T-cell (primary cell): ENCODE measurements around the gene OSBPL10. TPM values are rescaled to one million over a fixed set of nuclear protein-coding genes. Genes with fewer than 3 reads are reported as not detected.

Experiments
- ATAC-seq, 4 experiments: fragments of 200-7000 bp in 3 of 4; fragments of 150-1000 bp in 1 of 4; cut with Tn5 transposase; replicated peaks in 1 of 4; 1 replicate in 3 of 4; 2 replicates in 1 of 4; pipeline ENCODE4 v1.10.0; 2021; ENCODE audit warnings: moderate library complexity in 3 of 4, mild to moderate bottlenecking in 2 of 4, moderate number of reproducible peaks in 1 of 4
- CTCF ChIA-PET, 2 donors: fragments of 300-600 bp; sonication (Branson Sonifier 250); formaldehyde crosslinking; loops; one replicate each; lab custom pipeline; 2022; ENCODE audit warnings: antibody characterized with exemption in 2 of 2; lab: Charles Lee
- POLR2A ChIA-PET, 2 donors: fragments of 300-600 bp; sonication (Branson Sonifier 250); formaldehyde crosslinking; loops; one replicate each; lab custom pipeline; 2022; ENCODE audit warnings: antibody characterized with exemption in 2 of 2; lab: Charles Lee
- DNase-seq, 35 experiments: peaks; one replicate each; pipeline versions ENCODE4 v3.0.0 to v3.0.0-alpha.2; 2013 to 2023
- H3K27ac ChIP-seq: one replicate; pipeline ENCODE4 v1.5.1; 2013; ENCODE audit warnings: low read length
- H3K27me3 ChIP-seq, 2 experiments: replicated peaks in 1 of 2; 1 replicate in 1 of 2; 2 replicates in 1 of 2; pipeline versions ENCODE4 v1.6.1 to v1.7.0; 2013; ENCODE audit warnings: low read length in 1 of 2, mixed read lengths in 1 of 2; ENCODE audit not compliant: control insufficient read depth in 2 of 2, insufficient read depth in 2 of 2; ENCODE audit errors: extremely low read depth in 1 of 2
- H3K36me3 ChIP-seq, 2 donors: 1 replicate in 1 of 2; 2 replicates in 1 of 2; pipeline versions ENCODE4 v1.6.1 to v1.7.0; 2013; ENCODE audit warnings: low read length in 1 of 2; ENCODE audit not compliant: control insufficient read depth in 2 of 2, insufficient read depth in 1 of 2; ENCODE audit errors: extremely low read depth in 1 of 2
- H3K4me1 ChIP-seq, 2 experiments: 1 replicate in 1 of 2; 2 replicates in 1 of 2; pipeline versions ENCODE4 v1.6.1 to v1.7.0; 2013; ENCODE audit warnings: low read length in 2 of 2, mixed read lengths in 1 of 2; ENCODE audit not compliant: insufficient read depth in 2 of 2, control insufficient read depth in 1 of 2; ENCODE audit errors: extremely low read depth in 1 of 2
- H3K4me3 ChIP-seq, 2 donors: 1 replicate in 1 of 2; 2 replicates in 1 of 2; pipeline versions ENCODE4 v1.5.1 to v1.7.0; 2013; ENCODE audit warnings: mild to moderate bottlenecking in 2 of 2, low read length in 1 of 2, moderate library complexity in 1 of 2; ENCODE audit not compliant: control insufficient read depth in 1 of 2; ENCODE audit errors: extremely low read depth in 1 of 2
- H3K9me3 ChIP-seq: 2 replicates; pipeline ENCODE4 v1.7.0; 2013
- H3K27ac Mint-ChIP-seq, 2 donors: one replicate each; pipeline ENCODE4 v1.8.0; 2020 to 2021; ENCODE audit warnings: mild to moderate bottlenecking in 2 of 2, mixed read lengths in 2 of 2
- H3K27me3 Mint-ChIP-seq, 2 donors: one replicate each; pipeline ENCODE4 v1.8.0; 2021 to 2022; ENCODE audit warnings: mixed read lengths in 2 of 2
- H3K36me3 Mint-ChIP-seq: one replicate; pipeline ENCODE4 v1.8.0; 2021; ENCODE audit warnings: mixed read lengths
- H3K4me1 Mint-ChIP-seq, 3 donors: one replicate each; pipeline ENCODE4 v1.8.0; 2020 to 2022; ENCODE audit warnings: mixed read lengths in 3 of 3, mild to moderate bottlenecking in 1 of 3
- H3K4me3 Mint-ChIP-seq, 3 donors: one replicate each; pipeline ENCODE4 v1.8.0; 2020 to 2022; ENCODE audit warnings: mild to moderate bottlenecking in 3 of 3, mixed read lengths in 3 of 3, moderate library complexity in 3 of 3
- H3K9me3 Mint-ChIP-seq, 3 donors: one replicate each; pipeline ENCODE4 v1.8.0; 2020 to 2022; ENCODE audit warnings: mixed read lengths in 3 of 3
- WGBS: methylation state at CpG from one replicate; pipeline ENCODE4 v1.1.5; 2013; ENCODE audit warnings: missing lambda C conversion rate; ENCODE audit not compliant: insufficient coverage; 5-methylcytosine and 5-hydroxymethylcytosine counted together
- total RNA-seq, 35 experiments: library from RNA in 6 of 35; stranded (reverse) in 6 of 35; fragments of 120-200 nt in 1 of 35; gene quantifications; one replicate each; pipeline versions ENCODE4 v1.2.1 to v1.2.4 and lab custom pipeline; 2013 to 2026

The OSBPL10 gene
- total RNA-seq, 5 donors from 2014 or later (not counting 1 experiment from before 2014, with no cell fraction given): 0.77 to 10.4 (median 2.1) TPM

DNA sequence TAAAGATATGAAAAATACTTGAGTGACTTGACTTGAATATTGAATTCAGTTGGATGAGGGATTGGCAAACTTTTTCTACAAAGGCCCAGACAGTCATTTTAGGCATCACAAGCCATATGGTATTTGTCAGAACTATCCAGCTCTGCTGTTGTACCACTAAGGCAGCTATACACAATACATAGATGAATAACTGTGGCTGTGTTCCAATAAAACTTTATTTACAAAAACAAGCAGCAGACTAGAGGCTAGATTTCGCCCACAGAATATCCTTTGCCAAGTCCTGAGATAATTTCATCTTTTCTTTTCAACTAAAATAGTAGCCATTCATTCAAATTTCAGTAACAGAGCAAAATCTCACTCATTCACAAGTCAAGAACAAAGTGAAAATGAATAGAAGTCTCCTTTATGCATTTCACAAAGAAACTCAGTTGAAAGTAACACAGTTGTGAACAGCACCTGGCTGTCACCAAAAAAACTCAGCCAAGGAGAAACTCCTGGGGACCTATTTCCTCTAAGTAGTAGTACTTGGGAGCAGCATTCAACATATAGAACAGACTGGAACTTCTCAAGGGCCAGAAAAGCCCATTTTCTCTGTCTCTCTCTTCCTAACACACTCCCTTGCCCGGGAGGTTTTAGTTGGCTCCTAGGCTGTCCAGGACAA lies 56.3 kb downstream of the OSBPL10 start:
- no peak overlapping the region for H3K4me3 ChIP-seq
- no peak for DNase-seq
- H3K27ac ChIP-seq: no peak overlapping the region
- Mint-ChIP-seq H3K4me3 (no peak overlapping the region), H3K36me3 (peaks cover 7% of the 10 kb centered on the region), H3K27ac (no peak overlapping the region), H3K27me3 (no peaks in the 10 kb centered on the region), H3K4me1 (no peaks in the 10 kb centered on the region), H3K9me3 (peaks cover 6 to 10% (median 10%) of the 10 kb centered on the region in 3 donors)
- no peaks in the 10 kb centered on the region for H3K4me1 ChIP-seq
- no peaks in the 10 kb centered on the region for H3K9me3 ChIP-seq
- H3K36me3 ChIP-seq: no peaks in the 10 kb centered on the region
- WGBS: 90% methylated on average over 2 of the region's 2 CpGs
- no peaks in the 10 kb centered on the region for H3K27me3 ChIP-seq
- no peak for ATAC-seq
- CTCF ChIA-PET: no interaction called here
- POLR2A ChIA-PET: no interaction called here

DNA sequence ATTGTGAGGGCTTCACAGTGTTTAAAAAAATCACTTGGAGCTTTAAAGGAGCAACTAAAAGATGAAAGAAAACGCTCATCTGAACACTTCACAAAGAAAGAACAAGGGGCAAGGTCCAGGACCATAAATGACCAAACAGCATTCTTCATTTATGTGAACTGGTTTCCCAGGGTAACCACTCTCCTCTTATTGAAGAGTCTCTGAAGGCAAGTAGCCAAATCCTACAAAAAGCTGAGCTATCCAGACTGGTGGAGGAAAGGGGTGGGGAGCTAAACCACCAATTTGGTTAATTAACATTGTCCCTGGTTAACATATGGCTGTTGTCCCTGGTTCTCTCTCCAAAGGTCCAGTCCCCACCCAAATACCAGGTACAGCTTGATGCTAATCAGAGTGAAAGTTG lies 58.1 kb downstream of the OSBPL10 start:
- H3K27ac ChIP-seq: no peak overlapping the region
- peaks cover 7% of the 10 kb centered on the region for H3K36me3 Mint-ChIP-seq
- CTCF ChIA-PET: no interaction called here

DNA sequence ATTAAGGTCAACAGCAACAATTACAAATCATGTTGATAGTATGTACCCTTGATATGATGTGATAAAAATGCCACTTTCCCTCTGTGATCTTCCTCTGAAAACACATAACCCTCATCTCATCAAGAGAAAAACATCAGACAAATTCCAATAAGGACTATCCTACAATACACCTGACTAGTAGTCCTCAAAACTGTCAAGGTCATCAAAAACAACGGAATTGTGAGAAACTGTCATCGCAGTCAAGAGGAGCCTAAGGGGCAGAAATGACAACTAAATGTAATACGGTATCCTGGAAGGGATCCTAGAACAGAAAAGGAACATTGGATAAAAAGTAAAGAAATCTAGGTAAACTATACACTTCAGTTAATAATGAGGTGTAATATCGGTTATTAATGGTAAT lies 59.2 kb downstream of the OSBPL10 start:
- Mint-ChIP-seq H3K9me3 (peaks cover 7 to 19% (median 16%) of the 10 kb centered on the region in 3 donors), H3K27me3 (no peaks in the 10 kb centered on the region), H3K4me1 (peaks cover 14 to 21% (median 18%) of the 10 kb centered on the region in 3 donors), H3K27ac (no peak overlapping the region), H3K36me3 (peaks cover 7% of the 10 kb centered on the region), H3K4me3 (no peak overlapping the region)
- Histone ChIP-seq H3K27ac (no peak overlapping the region), H3K4me1 (peaks cover 5 to 9% of the 10 kb centered on the region in 2 experiments), H3K4me3 (no peak overlapping the region), H3K9me3 (no peaks in the 10 kb centered on the region), H3K27me3 (no peaks in the 10 kb centered on the region), H3K36me3 (no peaks in the 10 kb centered on the region)
- ChIA-PET CTCF (no interaction called here), POLR2A (no interaction called here)
- DNase-seq (no peak), ATAC-seq (no peak)
- WGBS: 100% methylated on average over 1 of the region's 4 CpGs

More for the DNA sequence above, 58.1 kb downstream of the OSBPL10 start:
- no peaks in the 10 kb centered on the region for H3K27me3 ChIP-seq
- no peak overlapping the region for H3K4me3 ChIP-seq
- no peak for DNase-seq
- H3K4me1 ChIP-seq: peaks cover 3 to 5% of the 10 kb centered on the region in 2 experiments
- POLR2A ChIA-PET: no interaction called here
- Mint-ChIP-seq H3K27ac (no peak overlapping the region), H3K4me1 (peaks cover 5 to 12% (median 7%) of the 10 kb centered on the region in 3 donors), H3K27me3 (no peaks in the 10 kb centered on the region), H3K9me3 (peaks cover 7 to 19% (median 16%) of the 10 kb centered on the region in 3 donors), H3K4me3 (no peak overlapping the region)
- no peak for ATAC-seq
- WGBS: 86% methylated on average over 1 of the region's 1 CpG
- H3K36me3 ChIP-seq: no peaks in the 10 kb centered on the region
- H3K9me3 ChIP-seq: no peaks in the 10 kb centered on the region

DNA sequence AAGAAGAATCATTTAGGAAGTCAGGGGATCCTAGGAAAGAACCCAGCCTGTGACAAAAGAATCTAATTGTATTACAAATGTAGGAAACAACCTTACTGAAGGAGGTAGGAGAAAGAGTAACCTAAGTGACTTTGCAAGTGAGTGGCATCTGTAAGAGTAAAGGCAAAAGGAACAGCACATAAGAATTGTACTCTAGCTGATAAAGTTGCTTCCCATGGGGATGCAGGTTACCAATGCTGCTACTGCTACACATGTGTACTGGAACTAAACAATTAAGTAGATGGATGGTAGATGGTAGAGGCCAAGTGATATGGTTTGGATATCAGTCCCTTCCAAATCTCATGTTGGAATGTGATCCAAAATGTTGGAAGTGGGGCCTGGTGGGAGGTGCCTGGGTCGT lies 60.8 kb downstream of the OSBPL10 start:
- Mint-ChIP-seq H3K36me3 (peaks cover 7% of the 10 kb centered on the region), H3K27ac (no peak overlapping the region), H3K4me1 (peaks cover 18 to 28% (median 26%) of the 10 kb centered on the region in 3 donors), H3K4me3 (no peak overlapping the region), H3K9me3 (peaks cover 7 to 19% (median 16%) of the 10 kb centered on the region in 3 donors), H3K27me3 (no peaks in the 10 kb centered on the region)
- Histone ChIP-seq H3K4me1 (peaks cover 5 to 9% of the 10 kb centered on the region in 2 experiments), H3K27ac (no peak overlapping the region), H3K4me3 (no peak overlapping the region), H3K9me3 (no peaks in the 10 kb centered on the region), H3K27me3 (no peaks in the 10 kb centered on the region), H3K36me3 (no peaks in the 10 kb centered on the region)
- ChIA-PET POLR2A (no interaction called here), CTCF (no interaction called here)
- DNase-seq (no peak), ATAC-seq (no peak)
- no CpG with 5 or more reads among the region's 1 CpG for WGBS

DNA sequence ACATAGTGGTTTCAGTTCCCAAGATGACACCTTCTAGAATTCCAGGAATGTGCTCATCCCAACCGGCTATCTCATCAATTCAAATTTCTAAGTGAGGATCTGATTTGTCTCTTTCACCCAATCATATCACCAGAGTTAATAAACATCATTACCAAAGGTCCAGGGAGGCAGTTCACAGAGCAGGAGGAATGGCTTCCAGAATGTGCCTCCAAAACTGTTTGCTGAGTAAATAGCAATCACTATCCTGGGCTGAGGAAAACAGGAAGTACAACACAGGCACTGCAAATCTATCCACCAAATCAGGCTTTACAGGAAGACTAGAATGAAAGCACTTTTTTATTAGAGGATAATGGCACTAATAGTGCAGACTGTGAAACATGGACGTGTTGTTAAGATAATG lies 61.5 kb downstream of the OSBPL10 start:
- H3K4me1 Mint-ChIP-seq: peaks cover 18 to 28% (median 26%) of the 10 kb centered on the region in 3 donors
- peaks cover 7 to 19% (median 16%) of the 10 kb centered on the region in 3 donors for H3K9me3 Mint-ChIP-seq
- Histone ChIP-seq H3K4me3 (no peak overlapping the region), H3K4me1 (peaks cover 5 to 9% of the 10 kb centered on the region in 2 experiments), H3K27me3 (no peaks in the 10 kb centered on the region), H3K36me3 (no peaks in the 10 kb centered on the region), H3K9me3 (no peaks in the 10 kb centered on the region), H3K27ac (no peak overlapping the region)
- DNase-seq (no peak), ATAC-seq (no peak)
- peaks cover 7% of the 10 kb centered on the region for H3K36me3 Mint-ChIP-seq
- ChIA-PET CTCF (no interaction called here), POLR2A (no interaction called here)
- no peak overlapping the region for H3K4me3 Mint-ChIP-seq
- H3K27ac Mint-ChIP-seq: no peak overlapping the region
- WGBS: 63% methylated on average over 1 of the region's 2 CpGs
- H3K27me3 Mint-ChIP-seq: no peaks in the 10 kb centered on the region

GRCh38 chr3:31918179-31919150 lies 62.6 kb downstream of the OSBPL10 start:
- POLR2A ChIA-PET: interaction anchor here in 1 of 2 donors (0.6 kb wide), 1 partner anchor 1346 kb away, joined by 3 read pairs; no protein-coding TSS in a partner anchor
- Mint-ChIP-seq H3K9me3 (peaks cover 7 to 19% (median 16%) of the 10 kb centered on the region in 3 donors), H3K36me3 (peaks cover 7% of the 10 kb centered on the region), H3K4me1 (peaks cover 18 to 28% (median 26%) of the 10 kb centered on the region in 3 donors), H3K27ac (peak overlapping the region; percentile 68 to 85), H3K4me3 (peak overlapping the region; percentile 57 to 71 (median 66)), H3K27me3 (no peaks in the 10 kb centered on the region)
- CTCF ChIA-PET: interaction anchor here in 1 of 2 donors (0.6 kb wide), 1 partner anchor 366 kb away, joined by 4 read pairs; no protein-coding TSS in a partner anchor
- H3K27ac ChIP-seq: no peak overlapping the region
- no peaks in the 10 kb centered on the region for H3K9me3 ChIP-seq
- no peak overlapping the region for H3K4me3 ChIP-seq
- no peaks in the 10 kb centered on the region for H3K27me3 ChIP-seq
- peak in 1 of 4 experiments; percentile 51 for ATAC-seq
- peak in 1 of 35 experiments; percentile 5 for DNase-seq
- H3K4me1 ChIP-seq: peaks cover 5 to 9% of the 10 kb centered on the region in 2 experiments
- no peaks in the 10 kb centered on the region for H3K36me3 ChIP-seq
- 100% methylated on average over 1 of the region's 5 CpGs for WGBS
